ENCODE measurements around the gene CCDC77.

- TF ChIP-seq CTCF (IDR thresholded peaks at IDR 0.05) (no peak), POLR2A (IDR thresholded peaks at IDR 0.05) (no peak)
These were observed 42.4 kb upstream of the CCDC77 start for GRCh38 chr12:359091-359490.

Data from Peyer's patch (tissue), 4 donors.